Posterior cingulate gyrus (tissue), 11 donors: Measurements from ENCODE around the gene AKAP11.

Source experiments
- DNase-seq, 10 donors: peaks; one replicate each; pipeline versions ENCODE4 v3.0.0 to v3.0.0-alpha.2; 2020 to 2021; ENCODE audit warnings: mixed read lengths in 3 of 10
- intact Hi-C: fragments of 100-400 bp; cut with DNase I; formaldehyde crosslinking; loops from one replicate; pipeline ENCODE4 v1.15.1; 2023

The AKAP11 gene

DNA sequence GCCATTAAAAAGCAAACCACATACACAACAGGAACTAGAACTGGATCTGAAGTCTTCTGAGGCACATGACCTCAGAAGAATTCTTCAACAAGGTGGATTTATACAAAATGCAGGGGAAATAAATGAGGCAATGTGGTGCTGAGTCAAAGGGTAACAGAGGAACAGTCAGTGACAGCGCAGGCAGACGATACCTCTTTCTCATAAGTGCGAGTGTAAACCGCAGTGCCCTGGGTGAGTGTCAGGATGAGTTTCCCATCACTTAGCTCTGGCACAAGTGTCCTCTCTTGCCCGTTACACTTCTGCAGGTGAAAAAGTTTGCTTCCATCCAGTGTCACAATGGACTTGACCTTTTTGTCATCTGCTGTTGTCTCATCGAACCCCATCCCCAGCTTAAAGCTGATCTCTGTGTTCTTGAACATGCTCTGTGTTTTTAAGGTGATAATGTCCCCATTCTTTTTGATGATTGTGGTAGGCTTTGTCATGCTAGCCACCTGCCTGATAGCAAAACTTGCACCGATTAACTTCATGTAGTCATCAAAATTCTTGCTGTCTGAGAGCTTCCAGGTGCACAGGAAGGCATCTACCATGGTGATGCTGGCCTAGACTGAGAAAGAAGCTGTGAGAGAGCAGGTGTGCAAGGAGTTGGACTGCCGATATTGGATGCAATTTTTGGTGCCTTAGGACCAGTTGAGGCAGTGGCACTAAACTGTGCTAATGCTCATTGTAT is 97.3 kb downstream of the AKAP11 start:
- intact Hi-C loops = no loop called here
- DNase-seq = no peak

DNA sequence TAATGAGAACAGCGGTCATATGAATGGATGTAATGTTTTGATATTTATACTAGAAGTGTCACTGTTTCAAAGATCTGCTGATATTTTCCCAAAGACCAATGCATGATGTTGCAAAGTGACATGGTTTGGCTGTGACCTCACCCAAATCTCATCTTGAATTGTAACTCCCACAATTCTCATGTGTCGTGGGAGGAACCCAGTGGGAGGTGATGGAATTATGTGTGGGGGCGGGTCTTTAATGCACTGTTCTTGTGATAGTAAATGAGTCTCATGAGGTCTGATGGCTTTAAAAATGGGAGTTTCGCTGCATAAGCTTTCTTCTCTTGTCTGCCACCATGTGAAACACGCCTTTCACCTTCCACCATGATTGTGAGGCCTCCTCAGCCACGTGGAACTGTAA is 98.3 kb downstream of the AKAP11 start:
- intact Hi-C loops = no loop called here
- no peak for DNase-seq
